BLaER1 (cell line): ENCODE results near the gene NDUFAF4.
A peak's percentile ranks its signal among the peaks of the same experiment; 100 is the strongest.
"Not testable (repeated sequence)": the region's sequence is repeated elsewhere in the genome, so short reads cannot be mapped to it uniquely, and the experiment has no call there.

Experiments
- H3K27ac ChIP-seq: shearing (Covaris generic); formaldehyde crosslinking; 2 replicates; pipeline ENCODE4 v1.8.1; 2022
- H3K27me3 ChIP-seq: shearing (Covaris generic); formaldehyde crosslinking; 2 replicates; pipeline ENCODE4 v1.8.1; 2022
- H3K36me3 ChIP-seq: shearing (Covaris generic); formaldehyde crosslinking; 2 replicates; pipeline ENCODE4 v1.8.1; 2022
- H3K4me1 ChIP-seq: shearing (Covaris generic); formaldehyde crosslinking; 2 replicates; pipeline ENCODE4 v1.8.1; 2022
- H3K4me2 ChIP-seq: shearing (Covaris generic); formaldehyde crosslinking; 2 replicates; pipeline ENCODE4 v1.8.1; 2022
- H3K4me3 ChIP-seq: shearing (Covaris generic); formaldehyde crosslinking; 2 replicates; pipeline ENCODE4 v1.8.1; 2022
- H3K9ac ChIP-seq: shearing (Covaris generic); formaldehyde crosslinking; 2 replicates; pipeline ENCODE4 v1.8.1; 2022
- H3K9me3 ChIP-seq: shearing (Covaris generic); formaldehyde crosslinking; 2 replicates; pipeline ENCODE4 v1.8.1; 2022
- H4K20me1 ChIP-seq: shearing (Covaris generic); formaldehyde crosslinking; 2 replicates; pipeline ENCODE4 v1.8.1; 2022
- Cebpa-rat ChIP-seq: shearing (Covaris generic); IDR thresholded peaks from 2 replicates; pipeline ENCODE4 v1.8.1; 2022

The NDUFAF4 gene

GRCh38 chr6:96900873-96901272 is 3.2 kb upstream of the NDUFAF4 start:
- no peak overlapping the region for H3K9ac ChIP-seq
- peaks cover 2% of the 10 kb centered on the region; the same call in 1 of the 2 replicates for H3K36me3 ChIP-seq
- H3K27me3 ChIP-seq = no peaks in the 10 kb centered on the region
- no peak overlapping the region for H3K4me3 ChIP-seq
- H3K9me3 ChIP-seq = no peaks in the 10 kb centered on the region
- H3K4me1 ChIP-seq = peaks cover 34% of the 10 kb centered on the region
- H3K27ac ChIP-seq = no peak overlapping the region
- no peak for TF ChIP-seq Cebpa-rat
- H3K4me2 ChIP-seq = peak overlapping the region; percentile 29
- peaks cover 13% of the 10 kb centered on the region for H4K20me1 ChIP-seq

- H3K4me3 ChIP-seq = no peak overlapping the region
- H3K27ac ChIP-seq = peak overlapping the region; percentile 83
- peak overlapping the region; percentile 84 for H3K4me2 ChIP-seq
- peaks cover 24% of the 10 kb centered on the region for H4K20me1 ChIP-seq
- H3K36me3 ChIP-seq = peaks cover 13% of the 10 kb centered on the region; the same call in 1 of the 2 replicates
- H3K9ac ChIP-seq = peak overlapping the region; percentile 85; the same call in 1 of the 2 replicates
- H3K4me1 ChIP-seq = peaks cover 45% of the 10 kb centered on the region
- no peak for TF ChIP-seq Cebpa-rat
- H3K9me3 ChIP-seq = no peaks in the 10 kb centered on the region
- H3K27me3 ChIP-seq = no peaks in the 10 kb centered on the region
Measured at GRCh38 chr6:96899451-96899998, 1.8 kb upstream of the NDUFAF4 start.

GRCh38 chr6:96899019-96899418 is 1.3 kb upstream of the NDUFAF4 start:
- TF ChIP-seq Cebpa-rat = no peak
- Histone ChIP-seq H4K20me1 (peaks cover 29% of the 10 kb centered on the region), H3K4me2 (peak overlapping the region; percentile 84), H3K27ac (peak overlapping the region; percentile 83), H3K27me3 (no peaks in the 10 kb centered on the region), H3K9me3 (no peaks in the 10 kb centered on the region), H3K36me3 (peaks cover 18% of the 10 kb centered on the region), H3K4me1 (peaks cover 45% of the 10 kb centered on the region), H3K4me3 (peak overlapping the region; percentile 85), H3K9ac (peak overlapping the region; percentile 85)

- Histone ChIP-seq H3K9me3 (no peaks in the 10 kb centered on the region), H3K4me3 (peak overlapping the region; percentile 85), H3K27ac (peak overlapping the region; percentile 83), H3K36me3 (peaks cover 25% of the 10 kb centered on the region), H4K20me1 (peaks cover 36% of the 10 kb centered on the region), H3K4me1 (peaks cover 45% of the 10 kb centered on the region), H3K27me3 (no peaks in the 10 kb centered on the region), H3K9ac (peak overlapping the region; percentile 85), H3K4me2 (peak overlapping the region; percentile 84)
- TF ChIP-seq Cebpa-rat = no peak
Measured at GRCh38 chr6:96898241-96898851, 655 bp upstream of the NDUFAF4 start.

- Histone ChIP-seq H3K27me3 (no peaks in the 10 kb centered on the region), H4K20me1 (peaks cover 29% of the 10 kb centered on the region), H3K27ac (no peak overlapping the region), H3K4me2 (no peak overlapping the region), H3K9ac (no peak overlapping the region), H3K4me3 (no peak overlapping the region), H3K4me1 (peaks cover 14% of the 10 kb centered on the region), H3K9me3 (no peaks in the 10 kb centered on the region), H3K36me3 (peaks cover 46% of the 10 kb centered on the region)
- no peak for TF ChIP-seq Cebpa-rat
Measured at GRCh38 chr6:96889146-96889545, 8.5 kb downstream of the NDUFAF4 start.

- peaks cover 14% of the 10 kb centered on the region for H3K4me1 ChIP-seq
- H3K27me3 ChIP-seq = no peaks in the 10 kb centered on the region
- peaks cover 25% of the 10 kb centered on the region for H4K20me1 ChIP-seq
- H3K4me3 ChIP-seq = no peak overlapping the region
- H3K9ac ChIP-seq = no peak overlapping the region
- H3K9me3 ChIP-seq = no peaks in the 10 kb centered on the region
- peaks cover 42% of the 10 kb centered on the region for H3K36me3 ChIP-seq
- no peak for TF ChIP-seq Cebpa-rat
- no peak overlapping the region for H3K27ac ChIP-seq
- no peak overlapping the region for H3K4me2 ChIP-seq
Measured at GRCh38 chr6:96888745-96889144, 8.9 kb downstream of the NDUFAF4 start.

- Histone ChIP-seq H3K4me2 (no peak overlapping the region), H3K9me3 (no peaks in the 10 kb centered on the region), H3K4me3 (no peak overlapping the region), H3K9ac (no peak overlapping the region), H3K27me3 (no peaks in the 10 kb centered on the region), H4K20me1 (peaks cover 3% of the 10 kb centered on the region), H3K4me1 (peaks cover 14% of the 10 kb centered on the region), H3K36me3 (peaks cover 20% of the 10 kb centered on the region), H3K27ac (no peak overlapping the region)
- TF ChIP-seq Cebpa-rat = no peak
Measured at GRCh38 chr6:96886519-96886918, 11.2 kb downstream of the NDUFAF4 start.

GRCh38 chr6:96885187-96885631 is 12.5 kb downstream of the NDUFAF4 start:
- peaks cover 14% of the 10 kb centered on the region for H3K4me1 ChIP-seq
- not testable (repeated sequence) for H3K9ac ChIP-seq, H3K4me3 ChIP-seq, H3K9me3 ChIP-seq, H3K27ac ChIP-seq, H4K20me1 ChIP-seq, H3K36me3 ChIP-seq, H3K27me3 ChIP-seq
- TF ChIP-seq Cebpa-rat = peak; percentile 67
- H3K4me2 ChIP-seq = peak overlapping the region; percentile 66

- no peak for TF ChIP-seq Cebpa-rat
- H3K27ac ChIP-seq = no peak overlapping the region
- no peak overlapping the region for H3K4me3 ChIP-seq
- H3K9me3 ChIP-seq = no peaks in the 10 kb centered on the region
- no peaks in the 10 kb centered on the region for H3K27me3 ChIP-seq
- H4K20me1 ChIP-seq = no peaks in the 10 kb centered on the region
- H3K9ac ChIP-seq = no peak overlapping the region
- H3K36me3 ChIP-seq = no peaks in the 10 kb centered on the region
- no peaks in the 10 kb centered on the region for H3K4me1 ChIP-seq
- H3K4me2 ChIP-seq = no peak overlapping the region
Measured at GRCh38 chr6:96878143-96878542, 19.5 kb downstream of the NDUFAF4 start.

- Histone ChIP-seq H3K4me3 (no peak overlapping the region), H3K4me1 (no peaks in the 10 kb centered on the region), H3K4me2 (no peak overlapping the region), H4K20me1 (no peaks in the 10 kb centered on the region), H3K27ac (no peak overlapping the region), H3K27me3 (no peaks in the 10 kb centered on the region), H3K9me3 (no peaks in the 10 kb centered on the region), H3K9ac (no peak overlapping the region), H3K36me3 (no peaks in the 10 kb centered on the region)
- no peak for TF ChIP-seq Cebpa-rat
Measured at GRCh38 chr6:96876886-96877545, 20.7 kb downstream of the NDUFAF4 start.
